Stimulated activated CD4-positive, alpha-beta T cell treated with anti-CD3 and anti-CD28 coated beads, Interleukin-4, amount 100 ng/mL, for 4 hours (primary cell): Measurements from ENCODE around the gene OTOL1.

Experiments used
- DNase-seq, 2 experiments: peaks; one replicate each; pipeline ENCODE4 v3.0.0-alpha.2; 2020

The OTOL1 gene

GRCh38 chr3:161545824-161546223, 49.2 kb downstream of the OTOL1 start:
- DNase-seq = no peak

GRCh38 chr3:161548301-161548700, 51.7 kb downstream of the OTOL1 start:
- no peak for DNase-seq

DNA sequence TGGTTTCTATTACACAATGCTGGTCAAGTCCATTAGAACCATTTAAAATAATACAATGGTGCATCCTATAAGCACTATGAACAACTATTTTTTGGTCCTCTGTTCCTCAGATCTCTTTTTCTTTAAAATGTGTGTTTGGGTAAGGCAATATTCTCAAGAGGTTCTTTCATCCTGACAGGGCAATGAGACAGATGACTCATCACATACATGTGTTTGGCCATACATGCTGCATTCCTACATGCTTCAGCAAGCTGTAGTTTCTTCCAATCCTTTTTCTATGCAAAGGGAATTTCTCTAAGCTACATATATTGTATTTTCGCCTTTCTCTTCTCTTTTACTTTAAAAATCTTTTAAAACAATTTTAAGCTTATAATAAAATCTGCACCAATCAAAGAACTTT, 52.7 kb downstream of the OTOL1 start:
- no peak for DNase-seq

DNA sequence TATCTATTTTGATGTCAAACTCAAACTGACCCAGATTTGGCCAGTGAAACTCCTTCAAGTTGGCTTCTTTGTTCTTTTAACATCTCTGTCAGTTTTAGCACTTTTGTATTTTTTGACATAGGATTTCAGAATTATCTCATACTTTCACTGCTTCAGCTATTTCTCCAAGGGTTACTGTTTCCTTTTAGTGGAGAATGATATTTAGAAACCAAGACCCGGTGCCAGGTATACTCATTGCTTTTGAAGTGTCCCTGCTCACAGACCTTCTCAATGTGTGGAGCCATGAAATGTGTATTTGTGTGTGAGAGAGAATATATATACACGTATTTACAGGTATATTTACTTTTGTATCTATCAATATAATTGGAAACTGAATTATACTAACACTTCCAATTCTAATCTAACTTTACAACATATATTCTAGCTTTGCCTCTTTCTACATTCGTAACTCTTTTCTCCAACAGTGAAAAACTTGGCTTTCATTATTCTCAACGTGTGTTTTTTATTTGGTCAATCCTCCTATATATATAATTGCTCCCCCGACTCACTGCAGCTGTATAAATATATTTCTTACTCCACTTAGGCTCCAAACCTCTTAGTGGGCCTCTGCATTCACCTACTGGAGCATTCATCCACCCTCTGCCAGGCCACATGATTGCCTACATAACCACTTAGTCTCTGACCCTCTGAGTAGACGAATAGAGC, 54.0 kb downstream of the OTOL1 start:
- DNase-seq = no peak

- DNase-seq = no peak
Measured at GRCh38 chr3:161551697-161552096, 55.1 kb downstream of the OTOL1 start.

DNA sequence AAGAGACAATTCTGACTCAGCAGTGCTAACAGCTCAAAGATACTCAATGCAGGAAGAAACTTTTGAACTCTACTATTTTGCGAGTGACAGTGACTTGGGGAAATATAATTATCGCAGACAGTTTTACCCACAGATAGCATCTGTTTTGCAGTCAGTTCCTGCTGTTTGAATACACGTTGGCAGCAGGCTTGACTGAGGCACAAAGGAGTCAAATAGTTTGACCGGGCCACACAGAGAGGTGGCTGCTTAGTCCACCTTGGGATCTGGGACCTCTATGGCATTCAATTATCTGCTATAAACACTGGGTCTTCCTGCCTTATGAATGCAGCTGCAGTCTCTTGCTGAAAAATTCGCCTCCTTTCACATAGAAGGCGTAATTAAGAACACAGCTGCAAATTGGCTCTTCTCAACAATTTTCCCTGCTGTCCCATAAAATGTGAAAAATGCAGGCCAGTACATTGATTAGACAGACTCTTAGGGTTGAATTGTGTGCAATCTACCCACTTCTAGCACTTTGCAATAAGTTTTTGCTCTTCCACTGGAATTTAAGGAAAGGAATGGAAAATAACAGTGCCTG, 56.5 kb downstream of the OTOL1 start:
- no peak for DNase-seq
